GM12801 (cell line): Measurements from ENCODE around the gene TSPOAP1.

Experiments
- CTCF ChIP-seq: IDR thresholded peaks from one replicate; pipeline ENCODE4 v1.5.1; 2011; ENCODE audit warnings: control low read depth; ENCODE audit not compliant: insufficient read length; ENCODE audit errors: extremely low read depth

Gene TSPOAP1

DNA sequence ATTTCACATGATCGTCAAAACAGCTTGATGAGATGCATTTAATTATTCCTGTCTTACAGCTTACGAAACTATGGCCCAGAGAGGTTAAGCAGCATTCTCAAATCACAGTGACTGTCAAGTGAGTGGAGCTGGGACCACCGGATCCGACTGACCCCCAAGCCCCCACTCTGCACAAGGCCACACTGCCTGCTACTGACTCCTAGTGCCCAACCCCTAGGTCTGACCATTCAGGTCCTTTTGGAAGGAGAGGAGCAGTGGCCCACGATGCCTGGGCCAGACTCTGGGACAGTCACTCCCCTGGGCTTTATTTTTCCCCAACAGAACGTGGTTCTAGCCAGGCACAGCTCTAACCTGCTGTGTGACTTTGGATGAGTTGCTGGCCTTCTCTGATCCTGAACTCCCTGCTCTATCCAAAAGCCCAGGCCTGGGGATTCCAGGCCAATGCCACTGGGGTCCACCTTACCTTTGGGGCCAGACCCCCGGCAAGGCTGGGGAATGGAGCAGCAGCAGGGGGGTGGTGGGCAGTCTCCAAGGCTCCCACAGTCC, 9.9 kb downstream of the TSPOAP1 start:
- TF ChIP-seq CTCF: no peak

DNA sequence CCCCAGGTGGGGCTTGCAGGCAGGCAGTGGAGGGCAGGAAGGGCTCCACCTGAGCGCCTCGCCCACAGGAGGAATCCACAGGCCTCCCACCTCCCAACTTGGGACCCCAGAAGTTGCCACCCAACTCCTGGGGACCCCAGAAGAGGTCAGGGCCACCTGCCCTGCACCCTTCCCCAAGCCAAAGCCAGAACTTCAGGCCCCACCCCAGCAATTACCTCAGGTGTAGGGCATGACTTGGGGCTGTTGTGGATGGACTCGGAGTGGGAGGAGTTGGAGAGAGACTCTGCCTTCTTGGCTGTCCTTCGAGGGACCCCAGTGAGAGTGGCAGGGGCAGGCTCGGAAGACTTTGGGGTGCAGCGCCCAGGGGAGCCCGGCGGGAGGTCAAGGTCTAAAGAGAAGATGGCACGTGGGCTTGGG, 10.5 kb downstream of the TSPOAP1 start:
- no peak for TF ChIP-seq CTCF

GRCh38 chr17:58317421-58318064, 11.1 kb downstream of the TSPOAP1 start:
- TF ChIP-seq CTCF: no peak

DNA sequence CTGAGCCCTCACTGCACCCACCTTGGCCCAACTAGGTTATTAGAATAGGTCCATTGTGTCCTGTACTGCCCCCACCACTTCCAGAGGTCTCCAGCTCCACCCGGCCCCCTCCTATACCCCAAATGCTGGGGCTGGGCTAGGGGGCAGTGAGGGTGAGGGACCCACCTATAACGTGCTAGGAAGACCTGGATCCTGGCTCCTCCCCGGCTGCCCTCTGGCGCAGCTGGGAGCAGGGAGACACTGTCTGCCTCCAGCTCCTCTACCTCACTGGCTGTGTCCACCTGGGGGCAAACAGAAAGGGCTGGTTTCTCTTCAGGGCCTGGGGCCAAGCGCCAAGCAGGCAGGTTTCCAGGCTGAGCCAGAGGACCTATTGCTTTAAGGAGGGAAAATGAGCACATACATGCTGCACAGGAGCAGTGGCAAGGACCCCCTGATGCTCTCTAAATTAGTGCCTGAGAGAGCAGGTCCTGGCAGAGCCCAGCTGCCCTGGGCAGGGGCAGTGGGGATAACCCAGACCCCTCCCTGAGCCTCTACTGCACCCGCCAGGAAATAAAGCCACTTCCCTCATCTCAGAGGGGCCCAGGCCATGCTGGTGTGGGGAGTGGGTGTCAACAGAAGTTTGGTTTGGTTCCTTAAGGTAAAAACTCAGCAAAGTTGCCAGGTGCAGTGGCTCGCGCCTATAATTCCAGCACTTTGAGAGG, 12.2 kb downstream of the TSPOAP1 start:
- no peak for TF ChIP-seq CTCF

GRCh38 chr17:58315750-58316149, 12.8 kb downstream of the TSPOAP1 start:
- TF ChIP-seq CTCF: no peak

GRCh38 chr17:58315281-58315711, 13.3 kb downstream of the TSPOAP1 start:
- no peak for TF ChIP-seq CTCF

DNA sequence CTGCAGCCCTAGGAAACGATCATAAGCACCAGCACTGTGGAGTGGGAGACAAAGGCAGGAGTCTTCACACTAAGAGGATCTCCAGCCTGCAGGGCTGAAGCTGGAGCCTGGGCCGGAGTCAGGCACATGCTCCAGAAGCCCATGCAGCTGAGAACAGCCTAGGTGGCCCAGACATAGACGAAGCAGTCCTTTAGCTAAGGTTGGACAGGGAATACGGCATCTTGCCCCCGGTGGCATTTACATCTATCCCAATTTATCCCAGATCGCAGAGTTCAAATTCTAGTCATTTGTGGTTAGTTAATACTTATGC, 13.9 kb downstream of the TSPOAP1 start:
- TF ChIP-seq CTCF: no peak
